GM12864 (cell line): ENCODE data around the gene COL8A2.

Source experiments
- DNase-seq: peaks from one replicate; pipeline ENCODE4 v3.0.0-alpha.2; 2011; ENCODE audit warnings: low read depth
- H3K4me3 ChIP-seq: 2 replicates; pipeline ENCODE4 v1.5.1; 2011; ENCODE audit warnings: mild to moderate bottlenecking, low read depth, low read length, control low read depth
- CTCF ChIP-seq: IDR thresholded peaks from 2 replicates; pipeline ENCODE4 v1.5.1; 2011; ENCODE audit warnings: low read depth, mild to moderate bottlenecking, moderate library complexity, low read length, control low read depth, inconsistent platforms; ENCODE audit errors: missing control alignments

COL8A2 gene

GRCh38 chr1:36085686-36086526 lies 39.1 kb downstream of the COL8A2 start:
- no peak overlapping the region for H3K4me3 ChIP-seq
- DNase-seq, result no peak
- TF ChIP-seq CTCF, result no peak

- no peak for DNase-seq
- no peak overlapping the region for H3K4me3 ChIP-seq
- no peak for TF ChIP-seq CTCF
These were observed 39.9 kb downstream of the COL8A2 start for GRCh38 chr1:36085126-36085525.

- no peak for DNase-seq
- H3K4me3 ChIP-seq, result no peak overlapping the region; the same call in 1 of the 2 replicates
- no peak for TF ChIP-seq CTCF
These were observed 40.4 kb downstream of the COL8A2 start for GRCh38 chr1:36084497-36085115.

GRCh38 chr1:36083635-36084496 lies 41.2 kb downstream of the COL8A2 start, which contains the start of gene TEKT2:
TSS of gene TEKT2 (plus strand) at chr1:36084094. CDS start at chr1:36084922, 828 bp downstream.
- peak within 1 kb of the TSS; percentile 43 for H3K4me3 ChIP-seq
- no peak for DNase-seq
- no peak for TF ChIP-seq CTCF

- H3K4me3 ChIP-seq, result no peak overlapping the region
- no peak for DNase-seq
- no peak for TF ChIP-seq CTCF
These were observed 41.8 kb downstream of the COL8A2 start for GRCh38 chr1:36083219-36083618.

GRCh38 chr1:36081926-36082485 lies 43.0 kb downstream of the COL8A2 start:
- DNase-seq, result no peak
- no peak overlapping the region for H3K4me3 ChIP-seq
- no peak for TF ChIP-seq CTCF
